ENCODE measurements around the gene MAGEF1.

MAGEF1 gene

GRCh38 chr3:184669578-184669977, 42.3 kb downstream of the MAGEF1 start:
- no peak for DNase-seq (ENCODE audit: low read depth in 3 of 3)

GRCh38 chr3:184666442-184666841, 45.4 kb downstream of the MAGEF1 start:
- DNase-seq (ENCODE audit: low read depth in 3 of 3), result no peak

- DNase-seq (ENCODE audit: low read depth in 3 of 3), result no peak
Observed at GRCh38 chr3:184665101-184665500, 46.8 kb downstream of the MAGEF1 start.

- DNase-seq (ENCODE audit: low read depth in 3 of 3), result no peak
Observed at GRCh38 chr3:184663756-184664155, 48.1 kb downstream of the MAGEF1 start.

GRCh38 chr3:184663356-184663755, 48.5 kb downstream of the MAGEF1 start:
- no peak for DNase-seq (ENCODE audit: low read depth in 3 of 3)

- DNase-seq (ENCODE audit: low read depth in 3 of 3), result no peak
Observed at GRCh38 chr3:184662187-184662586, 49.7 kb downstream of the MAGEF1 start.

GRCh38 chr3:184660931-184661330, 50.9 kb downstream of the MAGEF1 start:
- no peak for DNase-seq (ENCODE audit: low read depth in 3 of 3)

All from stimulated activated CD4-positive, alpha-beta T cell treated with anti-CD3 and anti-CD28 coated beads, TNF-alpha, amount 100 ng/mL, for 24 hours (primary cell).